Parathyroid adenoma (tissue), 2 donors: Measurements from ENCODE around the gene RNF144B.

Source experiments
- H2AFZ ChIP-seq: fragments of 300-600 bp; sonication (generic); one replicate; pipeline ENCODE4 v1.7.0; 2017; ENCODE audit warnings: antibody characterized with exemption, mild to moderate bottlenecking
- H3K27ac ChIP-seq: fragments of 300-600 bp; sonication (generic); one replicate; pipeline ENCODE4 v1.7.0; 2017
- H3K27me3 ChIP-seq: fragments of 300-600 bp; sonication (generic); one replicate; pipeline ENCODE4 v1.7.0; 2017; ENCODE audit warnings: low read length; ENCODE audit not compliant: control insufficient read depth, insufficient read depth
- H3K36me3 ChIP-seq: fragments of 300-600 bp; sonication (generic); one replicate; pipeline ENCODE4 v1.7.0; 2017; ENCODE audit warnings: low read length; ENCODE audit not compliant: control insufficient read depth, insufficient read depth
- H3K4me1 ChIP-seq: fragments of 300-600 bp; sonication (generic); one replicate; pipeline ENCODE4 v1.7.0; 2017; ENCODE audit warnings: control low read depth
- H3K4me2 ChIP-seq: fragments of 300-600 bp; sonication (generic); one replicate; pipeline ENCODE4 v1.7.0; 2017; ENCODE audit warnings: low read length
- H3K4me3 ChIP-seq: fragments of 300-600 bp; sonication (generic); one replicate; pipeline ENCODE4 v1.7.0; 2017; ENCODE audit warnings: low read depth, low read length
- H3K79me2 ChIP-seq: fragments of 300-600 bp; sonication (generic); one replicate; pipeline ENCODE4 v1.7.0; 2017; ENCODE audit warnings: control low read depth
- H3K9ac ChIP-seq: fragments of 300-600 bp; sonication (generic); one replicate; pipeline ENCODE4 v1.7.0; 2017; ENCODE audit warnings: mild to moderate bottlenecking
- H3K9me3 ChIP-seq: fragments of 300-600 bp; sonication (generic); one replicate; pipeline ENCODE4 v1.7.0; 2017; ENCODE audit warnings: low read length; ENCODE audit not compliant: control insufficient read depth
- CTCF ChIP-seq: fragments of 300-600 bp; sonication (generic); IDR thresholded peaks from one replicate; pipeline ENCODE4 v1.7.0; 2017; ENCODE audit warnings: antibody characterized with exemption, mild to moderate bottlenecking
- donor health status: primary hyperparathyroidism.

The RNF144B gene

GRCh38 chr6:18507561-18507960, 120.4 kb downstream of the RNF144B start:
- H3K9ac ChIP-seq: no peak overlapping the region
- H3K36me3 ChIP-seq: no peaks in the 10 kb centered on the region
- peaks cover 3% of the 10 kb centered on the region for H3K4me1 ChIP-seq
- no peaks in the 10 kb centered on the region for H3K27me3 ChIP-seq
- no peak overlapping the region for H3K27ac ChIP-seq
- H3K4me2 ChIP-seq: no peak overlapping the region
- H3K4me3 ChIP-seq: no peak overlapping the region
- no peaks in the 10 kb centered on the region for H3K79me2 ChIP-seq
- H3K9me3 ChIP-seq: no peaks in the 10 kb centered on the region
- TF ChIP-seq CTCF: no peak
- H2AFZ ChIP-seq: no peak overlapping the region

GRCh38 chr6:18509871-18510643, 122.9 kb downstream of the RNF144B start:
- H3K9ac ChIP-seq: no peak overlapping the region
- no peak for TF ChIP-seq CTCF
- H3K79me2 ChIP-seq: no peaks in the 10 kb centered on the region
- H3K9me3 ChIP-seq: no peaks in the 10 kb centered on the region
- no peak overlapping the region for H2AFZ ChIP-seq
- no peak overlapping the region for H3K4me2 ChIP-seq
- H3K36me3 ChIP-seq: no peaks in the 10 kb centered on the region
- no peak overlapping the region for H3K27ac ChIP-seq
- no peaks in the 10 kb centered on the region for H3K4me1 ChIP-seq
- no peak overlapping the region for H3K4me3 ChIP-seq
- H3K27me3 ChIP-seq: no peaks in the 10 kb centered on the region

GRCh38 chr6:18510644-18511033, 123.5 kb downstream of the RNF144B start:
- H2AFZ ChIP-seq: no peak overlapping the region
- H3K9me3 ChIP-seq: no peaks in the 10 kb centered on the region
- H3K4me2 ChIP-seq: no peak overlapping the region
- H3K27me3 ChIP-seq: no peaks in the 10 kb centered on the region
- no peak overlapping the region for H3K9ac ChIP-seq
- no peak overlapping the region for H3K4me3 ChIP-seq
- no peak overlapping the region for H3K27ac ChIP-seq
- H3K4me1 ChIP-seq: no peaks in the 10 kb centered on the region
- no peaks in the 10 kb centered on the region for H3K79me2 ChIP-seq
- H3K36me3 ChIP-seq: no peaks in the 10 kb centered on the region
- no peak for TF ChIP-seq CTCF

GRCh38 chr6:18511211-18511610, 124.1 kb downstream of the RNF144B start:
- H3K4me2 ChIP-seq: no peak overlapping the region
- TF ChIP-seq CTCF: no peak
- no peaks in the 10 kb centered on the region for H3K9me3 ChIP-seq
- no peaks in the 10 kb centered on the region for H3K36me3 ChIP-seq
- no peak overlapping the region for H2AFZ ChIP-seq
- no peaks in the 10 kb centered on the region for H3K4me1 ChIP-seq
- no peak overlapping the region for H3K9ac ChIP-seq
- no peaks in the 10 kb centered on the region for H3K27me3 ChIP-seq
- H3K27ac ChIP-seq: no peak overlapping the region
- H3K4me3 ChIP-seq: no peak overlapping the region
- no peaks in the 10 kb centered on the region for H3K79me2 ChIP-seq

- no peak overlapping the region for H3K9ac ChIP-seq
- no peaks in the 10 kb centered on the region for H3K79me2 ChIP-seq
- H2AFZ ChIP-seq: no peak overlapping the region
- H3K36me3 ChIP-seq: no peaks in the 10 kb centered on the region
- H3K4me1 ChIP-seq: no peaks in the 10 kb centered on the region
- no peak overlapping the region for H3K4me2 ChIP-seq
- H3K9me3 ChIP-seq: no peaks in the 10 kb centered on the region
- no peak for TF ChIP-seq CTCF
- no peak overlapping the region for H3K27ac ChIP-seq
- H3K27me3 ChIP-seq: no peaks in the 10 kb centered on the region
- no peak overlapping the region for H3K4me3 ChIP-seq
Observed at GRCh38 chr6:18513253-18513798, 126.2 kb downstream of the RNF144B start.
